Stimulated activated CD4-positive, alpha-beta T cell treated with anti-CD3 and anti-CD28 coated beads, TNF-alpha, amount 100 ng/mL, for 24 hours (primary cell): ENCODE data around the gene HGF.
"Not testable (repeated sequence)": the region's sequence is repeated elsewhere in the genome, so short reads cannot be mapped to it uniquely, and the experiment has no call there.

Experiments
- DNase-seq, 3 experiments: peaks; one replicate each; pipeline ENCODE4 v3.0.0-alpha.2; 2020; ENCODE audit warnings: low read depth in 3 of 3

Gene HGF

DNA sequence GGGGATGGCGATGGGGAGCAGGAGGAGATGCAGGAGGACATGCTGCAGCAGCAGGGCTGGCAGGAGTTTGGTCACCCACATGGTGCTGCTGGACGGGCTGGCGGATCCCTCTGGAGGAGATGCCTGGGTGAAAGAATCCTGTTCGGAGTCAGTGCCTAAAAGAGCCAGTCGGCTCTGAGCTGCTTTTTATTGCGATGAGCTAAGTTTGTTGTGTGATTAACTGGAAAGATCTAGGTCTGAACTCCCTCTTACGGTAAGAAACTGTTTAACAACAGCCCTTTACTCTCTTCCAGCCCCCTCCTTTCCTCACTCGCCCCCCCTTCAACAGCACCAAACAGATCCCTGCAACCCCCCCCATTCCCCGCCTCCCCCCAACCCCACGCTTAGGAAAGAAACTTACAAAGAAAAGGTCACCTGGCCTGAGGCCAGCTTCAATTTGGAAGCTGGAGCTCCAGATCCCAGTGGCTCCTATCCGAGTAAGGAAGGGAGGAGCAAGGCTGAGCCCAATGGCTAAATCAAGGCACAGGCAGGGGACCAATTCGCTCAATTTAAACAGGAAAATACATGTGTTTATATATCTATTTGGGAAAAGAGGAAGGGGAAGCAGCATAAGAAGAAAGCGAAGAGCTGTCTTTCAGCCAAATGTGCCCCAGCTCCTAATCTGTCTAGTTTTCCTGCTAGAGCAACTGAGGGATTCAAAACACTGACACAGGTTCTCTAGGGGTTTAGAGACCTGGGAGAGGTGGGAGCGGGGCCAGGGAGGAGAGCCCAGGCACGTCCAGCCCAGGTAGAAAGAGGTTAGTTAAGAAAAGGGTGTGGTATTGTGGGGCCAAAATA is at the start of gene HGF:
Gene HGF (minus strand): TSS at position 157 of the 837 bp plus-strand sequence. CDS start 76 bp downstream, at position 81.
- DNase-seq, result no peak

DNA sequence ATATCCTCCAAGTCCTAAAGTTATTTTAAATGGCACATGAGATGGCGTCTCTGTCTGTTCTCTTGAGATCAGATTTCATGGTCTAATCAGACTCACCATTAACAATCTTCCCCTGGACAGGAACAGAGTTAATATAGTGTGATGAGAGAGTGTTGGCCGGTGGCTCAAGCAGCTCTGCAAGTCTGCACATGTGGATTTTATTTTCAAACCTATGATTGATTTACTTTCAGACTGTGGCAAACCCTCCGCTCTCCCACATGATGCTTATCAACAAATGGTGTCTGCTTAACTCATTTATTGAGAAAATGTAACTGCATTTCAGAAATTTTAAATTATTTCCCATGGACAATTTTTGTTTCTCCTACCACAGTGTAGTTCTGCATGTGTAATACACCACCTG is 46.5 kb upstream of the HGF start:
- no peak for DNase-seq

DNA sequence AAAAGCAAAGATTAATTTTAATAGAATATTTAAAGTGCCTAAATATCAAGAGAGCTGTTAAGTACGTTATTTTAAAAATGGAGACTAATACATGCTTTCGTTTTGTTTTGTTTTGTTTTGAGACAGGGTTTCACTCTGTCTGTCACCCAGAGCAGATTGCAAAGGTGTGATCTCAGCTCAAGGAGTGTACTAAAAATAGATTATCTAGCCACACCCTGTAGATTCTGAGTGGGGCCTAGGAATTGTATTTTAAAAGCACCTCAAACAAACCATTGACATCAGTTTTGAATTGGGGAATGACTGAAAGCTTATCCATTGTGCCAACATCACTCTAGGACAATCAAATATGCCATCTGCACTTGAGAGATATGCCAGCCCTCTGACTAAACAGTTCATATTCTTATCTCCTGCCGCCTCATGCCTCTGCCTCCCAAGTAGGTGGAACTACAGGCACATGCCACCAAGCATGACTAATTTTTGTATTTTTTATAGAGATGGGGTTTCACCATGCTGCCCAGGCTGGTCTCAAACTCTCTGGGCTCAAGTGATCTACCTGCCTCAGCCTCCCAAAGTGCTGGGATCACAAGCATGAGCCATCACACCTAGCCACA is 43.1 kb upstream of the HGF start:
- DNase-seq, result not testable (repeated sequence)

- DNase-seq, result no peak
Measured at GRCh38 chr7:81811956-81812865, 42.4 kb upstream of the HGF start.

GRCh38 chr7:81810476-81811155 is 40.8 kb upstream of the HGF start:
- no peak for DNase-seq

GRCh38 chr7:81808310-81808709 is 38.5 kb upstream of the HGF start:
- not testable (repeated sequence) for DNase-seq

- no peak for DNase-seq
Measured at GRCh38 chr7:81803267-81803666, 33.4 kb upstream of the HGF start.

DNA sequence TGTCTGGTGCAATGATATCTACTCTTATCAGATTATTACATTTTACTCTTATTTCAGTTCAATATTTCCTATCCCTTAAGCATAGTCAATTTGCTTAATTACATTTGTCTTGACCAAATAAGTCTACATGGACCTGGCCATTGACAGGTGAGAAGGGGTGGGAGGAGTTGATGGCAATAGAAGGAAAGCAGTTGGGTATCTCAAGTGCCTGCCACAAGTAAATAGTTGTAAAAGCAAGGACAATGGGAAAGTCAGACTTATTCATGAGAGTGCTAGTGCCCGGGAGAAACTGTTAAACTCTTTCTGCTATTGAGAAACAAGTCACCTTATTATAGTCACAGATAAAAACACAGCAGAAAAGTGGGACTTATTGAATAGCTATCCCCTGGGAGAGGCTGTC is 32.4 kb upstream of the HGF start:
- DNase-seq, result no peak

GRCh38 chr7:81801532-81801931 is 31.7 kb upstream of the HGF start:
- no peak for DNase-seq

- DNase-seq, result no peak
Measured at GRCh38 chr7:81791568-81792518, 22.0 kb upstream of the HGF start.

DNA sequence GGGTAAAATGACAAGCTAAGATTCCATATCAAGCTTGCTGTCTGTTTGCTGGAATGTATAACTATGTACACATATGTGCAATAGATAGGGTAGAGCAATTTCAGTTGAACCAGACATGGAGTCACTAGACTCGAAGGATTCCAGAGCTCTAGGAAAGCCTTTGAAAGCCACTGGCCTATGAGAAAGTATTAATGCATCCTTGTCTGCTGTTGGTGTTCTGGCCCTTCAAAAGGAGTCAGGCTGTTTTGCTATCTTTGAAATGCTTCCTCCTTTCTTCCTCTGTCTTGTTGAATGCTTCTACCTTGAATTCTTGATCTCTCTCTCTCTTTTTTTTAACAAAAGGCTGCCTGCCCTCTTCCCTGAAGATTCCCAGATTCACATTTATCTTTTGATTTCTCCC is 20.8 kb upstream of the HGF start:
- DNase-seq, result no peak

- DNase-seq, result no peak
Measured at GRCh38 chr7:81790120-81790500, 20.3 kb upstream of the HGF start.

GRCh38 chr7:81789406-81790119 is 19.7 kb upstream of the HGF start:
- DNase-seq, result no peak

- no peak for DNase-seq
Measured at GRCh38 chr7:81788246-81788645, 18.4 kb upstream of the HGF start.

DNA sequence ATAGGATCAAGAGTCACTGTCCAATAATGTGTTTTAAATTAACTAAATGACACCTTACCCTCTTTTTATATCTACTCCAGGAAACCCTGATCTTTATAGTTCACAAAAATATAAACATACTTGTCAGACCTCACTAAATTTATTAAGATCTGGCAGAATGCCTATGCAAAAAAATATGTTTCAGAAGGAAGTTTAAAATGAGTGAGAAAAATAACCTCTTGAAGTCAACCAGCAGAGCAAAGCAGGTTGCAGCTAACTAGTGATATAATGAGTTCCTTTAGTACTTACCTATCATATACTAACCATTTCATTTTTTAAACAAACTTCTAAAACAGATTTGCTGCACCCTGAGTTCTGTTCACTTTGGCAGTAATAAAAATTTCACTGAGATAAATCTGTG is 14.0 kb upstream of the HGF start:
- no peak for DNase-seq

DNA sequence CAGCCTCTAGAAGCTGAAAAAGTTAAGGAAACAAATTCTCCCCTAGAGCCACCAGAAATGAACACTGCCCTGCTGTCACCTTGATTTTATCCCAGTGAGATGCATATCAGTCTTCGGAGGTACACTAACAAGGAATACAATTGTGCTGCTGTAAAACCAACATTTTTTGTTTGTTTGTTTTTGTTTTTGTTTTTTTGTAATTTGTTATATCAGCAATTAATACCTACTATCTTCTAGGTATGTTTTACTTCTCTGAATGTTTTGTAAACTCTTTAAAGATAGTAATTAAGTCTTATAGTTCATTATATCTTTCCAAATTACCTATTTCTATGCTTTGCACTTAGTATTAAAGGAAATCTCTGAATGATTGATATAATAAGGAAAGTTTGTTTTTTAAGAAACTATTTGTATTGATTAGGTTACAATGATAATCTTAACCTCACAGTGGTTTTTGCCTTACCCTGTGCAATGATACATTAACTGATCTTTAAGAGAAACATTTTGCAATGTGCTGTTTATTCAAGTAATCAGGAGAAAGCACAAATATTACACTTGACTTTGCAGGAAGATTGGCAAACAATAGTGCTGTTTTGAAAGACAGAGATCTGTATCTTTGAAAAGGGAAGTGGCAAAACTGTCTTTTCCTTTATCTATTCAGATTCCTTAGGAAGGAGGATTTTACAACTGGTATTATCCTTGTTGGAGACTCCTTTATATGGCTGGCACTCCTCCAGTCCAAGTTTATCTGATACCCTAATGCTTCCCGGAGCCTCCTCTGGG is 11.3 kb upstream of the HGF start:
- DNase-seq, result no peak

GRCh38 chr7:81779706-81780105 is 9.9 kb upstream of the HGF start:
- DNase-seq, result no peak

DNA sequence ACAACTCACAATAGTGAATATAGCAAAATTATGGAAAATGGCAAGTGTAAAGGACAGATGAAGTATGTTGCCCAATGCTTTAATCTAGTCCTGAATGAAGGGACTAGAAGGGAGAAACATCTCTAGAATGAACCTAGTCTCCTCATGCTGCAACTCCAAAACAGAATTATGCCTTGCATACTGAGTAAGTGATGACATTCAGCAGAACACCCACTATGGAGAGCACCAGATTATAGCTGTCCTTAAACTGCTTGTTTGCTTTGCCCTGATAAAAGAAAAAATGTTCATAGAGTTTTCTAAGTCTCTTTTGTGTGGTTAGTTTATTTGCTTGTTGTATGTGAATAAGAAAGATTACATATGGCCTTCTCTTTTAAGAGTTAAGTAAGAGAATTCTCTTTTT is 7.8 kb upstream of the HGF start:
- DNase-seq, result no peak

DNA sequence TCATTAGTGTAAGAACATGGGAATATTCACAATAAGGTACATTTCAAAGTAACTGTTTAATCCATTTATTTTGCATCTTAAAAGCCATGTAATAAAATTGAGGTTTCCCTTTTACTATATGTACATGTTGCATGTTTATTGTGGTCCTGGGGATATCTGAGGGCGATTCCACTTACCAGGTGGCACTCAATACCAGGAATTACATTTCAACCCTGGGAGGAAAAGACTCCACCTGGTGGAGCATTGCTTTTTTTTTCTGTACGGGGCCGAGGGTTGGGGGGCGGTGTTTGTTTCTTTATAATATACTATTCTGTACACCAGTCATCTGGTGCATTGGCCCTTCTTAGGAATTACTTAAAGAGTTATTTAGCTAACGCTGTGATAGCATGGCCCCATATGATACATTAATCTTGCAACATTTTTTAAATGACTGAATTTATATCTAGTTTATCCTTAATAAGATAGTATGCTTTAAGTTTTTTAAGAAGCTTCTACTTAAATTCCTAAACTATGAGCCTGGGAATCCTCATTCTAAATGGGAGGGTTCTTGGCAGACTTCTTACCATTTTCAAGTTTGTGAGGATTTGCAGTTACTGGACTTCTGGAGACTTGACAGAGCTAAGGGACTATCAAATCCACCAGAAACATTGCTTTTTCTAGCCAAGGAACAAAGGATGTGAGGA is 7.2 kb upstream of the HGF start:
- no peak for DNase-seq
